ENCODE results near the gene SLC25A6. TPM values are rescaled to one million over a fixed set of nuclear protein-coding genes. Genes with fewer than 3 reads are reported as not detected.
"Not testable (repeated sequence)": the region's sequence is repeated elsewhere in the genome, so short reads cannot be mapped to it uniquely, and the experiment has no call there.

The SLC25A6 gene
- total RNA-seq, 1 donor from 2014 or later: 193 TPM

DNA sequence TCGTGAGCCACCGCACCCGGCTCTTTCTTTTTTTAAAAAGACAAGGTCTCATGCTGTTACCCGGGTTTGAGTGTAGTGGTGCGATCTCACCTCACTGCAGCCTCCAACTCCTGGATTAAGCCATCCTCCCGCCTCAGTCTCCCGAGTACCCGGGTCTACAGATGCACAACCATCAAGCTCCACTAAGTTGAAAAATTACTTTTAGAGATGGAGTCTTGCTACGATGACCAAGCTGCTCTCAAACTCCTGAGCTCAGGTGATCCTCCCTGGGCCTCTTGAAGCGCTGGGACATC, 2.0 kb downstream of the SLC25A6 start:
- DNase-seq (ENCODE audit: low read depth in 2 of 2): no peak

DNA sequence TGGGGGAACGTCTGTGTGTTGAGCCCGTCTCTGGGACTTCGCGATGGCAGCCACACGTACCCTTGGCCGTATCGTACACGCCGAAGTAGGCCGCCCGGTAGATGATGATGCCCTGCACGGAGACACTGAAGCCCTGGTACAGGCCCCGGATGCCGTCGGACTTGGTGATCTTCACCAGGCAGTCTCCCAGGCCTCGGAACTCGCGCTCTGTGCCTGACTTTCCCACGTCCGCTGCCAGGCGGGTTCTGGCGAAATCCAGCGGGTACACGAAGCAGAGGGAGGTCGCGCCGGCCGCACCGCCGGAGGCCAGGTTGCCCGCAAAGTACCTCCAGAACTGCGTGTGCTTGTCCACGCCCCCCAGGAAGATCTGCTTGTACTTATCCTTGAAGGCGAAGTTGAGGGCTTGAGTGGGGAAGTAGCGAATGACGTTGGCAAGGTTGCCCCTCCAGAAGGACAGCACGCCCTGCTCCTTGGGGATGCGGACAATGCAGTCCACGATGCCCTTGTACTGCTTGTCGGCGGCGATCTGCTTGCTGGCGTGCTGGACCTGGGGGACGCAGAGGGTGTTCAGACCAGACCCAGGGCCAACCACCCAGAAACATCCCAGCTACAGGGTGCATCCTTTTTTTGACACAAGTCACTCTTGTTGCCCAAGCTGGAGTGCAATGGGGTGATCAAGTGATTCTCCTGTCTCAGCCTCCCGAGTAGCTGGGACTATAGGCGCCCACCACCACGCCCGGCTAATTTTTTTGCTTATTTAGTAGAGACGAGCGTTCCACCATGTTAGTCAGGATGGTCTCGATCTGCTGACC, 2.5 kb downstream of the SLC25A6 start:
- DNase-seq (ENCODE audit: low read depth in 2 of 2): no peak

DNA sequence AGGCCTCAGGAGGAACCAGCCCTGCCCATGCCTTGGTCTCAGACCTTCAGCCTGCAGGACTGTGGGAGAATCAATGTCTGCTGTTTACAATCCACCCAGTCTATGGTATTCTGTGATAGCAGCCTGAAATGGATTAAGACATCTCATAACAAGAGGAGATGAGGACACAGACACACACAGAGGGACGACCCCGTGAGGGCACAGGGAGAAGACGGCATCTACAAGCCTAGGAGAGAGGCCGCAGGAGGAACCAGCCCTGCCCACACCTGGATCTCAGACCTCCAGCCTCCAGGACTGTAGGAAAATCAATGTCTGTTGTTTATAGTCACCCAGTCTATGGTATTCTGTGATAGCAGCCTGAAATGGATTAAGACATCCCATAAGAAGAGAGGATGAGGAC, 3.3 kb downstream of the SLC25A6 start:
- DNase-seq (ENCODE audit: low read depth in 2 of 2): no peak

DNA sequence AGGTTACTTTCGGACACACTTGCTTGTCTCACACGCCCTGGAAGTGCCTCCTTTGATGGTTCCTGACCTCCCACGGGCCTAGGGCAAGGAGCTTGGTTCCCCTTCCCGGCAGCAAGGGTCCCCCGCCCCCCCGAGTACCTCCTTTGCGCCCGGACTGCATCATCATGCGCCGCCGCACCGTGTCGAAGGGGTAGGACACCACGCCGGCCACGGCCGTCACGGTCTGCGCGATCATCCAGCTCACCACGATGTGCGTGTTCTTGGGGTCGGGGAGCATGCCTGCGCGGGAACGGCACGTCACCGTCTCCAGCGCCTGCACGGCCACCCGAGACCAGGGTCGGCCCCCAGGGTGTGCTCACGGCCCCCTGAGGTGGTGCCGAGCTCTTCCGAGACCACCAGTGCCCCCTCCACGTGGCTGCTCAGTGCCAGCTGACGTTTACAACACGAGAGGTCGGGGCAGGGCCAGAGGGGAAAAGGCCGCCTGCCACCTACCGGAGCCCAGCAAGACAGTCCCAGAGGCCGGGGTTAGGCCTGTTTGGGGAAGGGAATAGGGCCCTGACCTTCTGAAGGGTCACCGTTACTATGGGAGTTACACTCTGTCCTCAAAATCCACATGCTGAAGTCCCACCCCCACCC, 4.7 kb downstream of the SLC25A6 start:
- no peak for DNase-seq (ENCODE audit: low read depth in 2 of 2)

DNA sequence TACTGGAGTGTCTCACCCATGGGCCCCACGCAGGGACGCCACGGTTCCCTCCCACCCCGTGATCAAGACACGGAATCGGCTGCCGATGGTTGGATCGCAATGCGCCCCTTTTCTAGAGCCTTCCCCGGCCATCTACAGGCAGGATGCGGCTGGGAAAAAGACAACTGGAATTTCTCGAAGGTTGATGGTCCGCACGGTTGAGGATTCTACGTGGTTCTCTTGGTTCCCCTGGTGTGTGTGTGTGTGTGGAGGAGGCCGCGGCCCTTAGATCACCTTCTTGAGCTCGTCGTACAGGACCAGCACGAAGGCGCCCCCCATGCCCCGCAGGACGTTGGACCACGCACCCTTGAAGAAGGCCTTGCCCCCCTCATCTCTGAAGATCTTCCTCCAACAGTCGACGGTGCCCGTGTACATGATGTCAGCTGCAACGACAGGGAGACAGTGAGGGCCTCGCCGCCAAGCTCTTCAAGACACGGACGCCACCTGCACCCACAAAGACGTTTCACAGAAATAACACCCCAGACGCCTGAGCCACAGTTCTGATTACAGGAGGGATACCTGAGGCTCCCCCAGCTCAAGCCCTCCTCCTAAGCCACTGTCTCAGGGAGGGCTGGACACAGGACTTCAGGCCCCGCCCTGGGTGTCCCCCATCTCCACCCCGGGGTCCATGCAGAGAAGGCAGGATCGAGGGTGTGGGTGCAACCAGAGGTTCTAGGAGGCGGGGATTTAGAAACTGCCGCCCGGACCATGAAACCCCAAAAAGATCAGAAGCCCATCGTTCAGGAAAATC, 5.4 kb downstream of the SLC25A6 start:
- DNase-seq (ENCODE audit: low read depth in 2 of 2): no peak

DNA sequence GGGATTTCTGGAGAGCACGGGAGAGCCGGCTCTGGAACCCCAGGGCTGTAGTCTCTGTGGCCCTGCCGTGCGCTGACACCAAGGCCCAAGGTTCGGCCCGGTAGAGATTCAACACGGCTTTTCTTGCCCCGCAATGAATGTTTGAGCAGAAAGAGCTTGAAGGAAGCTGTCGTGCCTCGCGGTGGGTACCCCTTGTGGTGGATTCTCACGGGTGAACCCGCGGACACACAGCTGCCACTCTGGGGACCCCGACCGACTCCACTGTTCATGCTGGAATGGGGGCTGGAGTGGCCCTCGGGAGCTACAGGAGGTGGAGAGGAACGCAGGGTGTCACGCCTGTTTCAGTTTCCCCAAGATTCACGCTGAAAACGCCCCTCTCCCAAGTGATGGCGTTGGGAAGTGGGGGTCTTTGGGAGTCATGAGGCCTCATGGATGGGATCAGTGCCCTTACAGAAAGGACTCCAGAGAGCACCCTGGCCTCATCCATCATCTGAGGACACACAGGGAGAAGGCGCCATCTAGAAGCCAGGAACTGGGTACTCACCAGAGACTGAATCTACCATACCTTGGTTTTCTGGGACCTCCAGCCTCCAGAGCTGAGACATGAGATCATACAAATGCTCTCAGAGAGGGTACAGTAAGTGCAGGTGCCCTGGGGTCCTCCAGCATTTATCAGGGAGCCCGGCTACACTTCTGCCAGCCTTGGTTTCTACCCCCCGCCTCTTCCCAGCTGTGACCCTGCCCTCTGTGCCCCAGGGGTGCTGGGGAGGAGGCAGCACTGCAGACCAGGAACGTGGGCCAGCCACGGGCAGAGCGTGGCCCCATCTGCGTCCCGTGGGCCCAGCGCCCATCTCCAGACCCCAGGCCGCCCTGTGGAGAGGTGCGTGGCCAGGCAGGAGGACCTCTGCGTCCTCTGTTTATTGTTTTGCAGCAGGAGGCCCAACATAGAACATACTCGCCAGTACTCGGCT, 6.4 kb downstream of the SLC25A6 start:
- no peak for DNase-seq (ENCODE audit: low read depth in 2 of 2)

DNA sequence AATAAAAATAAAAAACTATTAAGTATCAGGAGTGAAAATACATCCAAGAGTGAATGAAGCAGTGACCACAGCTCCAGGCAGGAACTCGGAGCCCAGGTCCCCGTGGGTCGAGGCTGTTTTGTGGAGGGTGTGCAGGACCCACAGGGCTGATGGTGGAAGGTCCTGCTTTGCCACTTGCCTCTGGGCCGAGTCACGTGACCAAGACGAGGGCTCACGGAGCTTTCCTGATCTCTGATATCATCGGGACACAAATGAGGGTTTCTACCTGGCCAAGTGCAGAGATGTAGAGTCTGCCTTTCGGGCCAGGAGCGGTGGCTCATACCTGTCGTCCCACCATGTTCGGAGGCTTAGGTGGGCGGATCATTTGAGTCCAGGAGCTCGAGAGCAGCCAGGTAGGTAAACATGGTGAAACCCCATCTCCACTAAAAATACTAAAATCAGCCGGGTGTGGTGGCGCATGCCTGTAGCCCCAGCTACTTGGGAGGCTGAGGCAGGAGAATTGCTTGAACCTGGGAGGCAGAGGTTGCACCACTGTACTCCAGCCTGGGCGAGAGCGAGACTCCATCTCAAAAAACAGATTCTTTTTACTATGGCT, 7.2 kb downstream of the SLC25A6 start:
- DNase-seq (ENCODE audit: low read depth in 2 of 2): no peak

DNA sequence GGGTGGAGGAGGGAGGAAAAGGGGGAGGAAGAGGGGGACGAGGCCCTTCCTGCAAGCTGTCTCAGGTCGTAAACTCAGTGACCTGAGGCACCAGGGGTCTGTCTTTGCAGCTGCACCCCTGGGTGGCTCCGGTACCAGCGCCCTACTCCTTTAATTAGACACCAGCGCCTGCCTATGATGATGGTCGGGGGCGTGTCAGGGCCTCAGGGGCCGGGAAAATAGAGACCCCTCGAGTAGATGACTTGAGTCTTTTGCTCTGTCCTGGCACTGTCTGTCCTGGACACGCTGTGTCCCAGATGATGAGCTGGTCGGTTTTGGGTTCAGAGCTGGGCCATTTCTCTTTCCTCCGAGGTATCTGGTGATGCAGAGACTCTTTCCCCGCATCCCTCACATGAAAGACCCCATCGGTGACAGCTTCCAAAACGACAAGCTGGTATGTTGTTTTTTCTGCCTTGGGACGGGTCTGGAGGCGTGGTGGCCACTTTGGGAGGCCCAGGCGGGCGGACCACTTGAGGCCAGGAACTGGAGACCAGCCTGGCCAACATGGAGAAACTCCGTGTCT, 11.2 kb downstream of the SLC25A6 start:
- DNase-seq (ENCODE audit: low read depth in 2 of 2): no peak

DNA sequence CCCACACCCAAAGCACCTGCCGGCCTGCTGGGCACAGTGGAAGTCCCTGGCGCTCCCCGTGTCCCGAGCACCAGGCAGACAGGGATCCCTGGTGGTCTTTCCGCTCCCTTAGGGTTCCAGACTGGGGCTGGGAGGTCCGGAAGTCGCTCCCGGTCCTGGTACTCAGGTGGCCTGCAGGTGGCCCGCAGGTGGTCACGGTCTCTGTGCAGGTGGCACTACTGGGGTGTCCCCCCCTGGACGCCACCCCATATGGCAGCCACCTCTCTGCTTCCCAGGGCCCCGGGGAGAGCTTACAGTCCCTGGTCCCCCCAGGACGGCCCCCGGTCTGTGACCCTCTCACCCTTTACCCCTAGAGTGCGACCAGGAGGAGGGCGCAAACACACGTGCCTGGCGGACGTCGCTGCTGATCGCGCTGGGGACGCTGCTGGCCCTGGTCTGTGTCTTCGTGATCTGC, 13.6 kb downstream of the SLC25A6 start:
- DNase-seq (ENCODE audit: low read depth in 2 of 2): no peak

DNA sequence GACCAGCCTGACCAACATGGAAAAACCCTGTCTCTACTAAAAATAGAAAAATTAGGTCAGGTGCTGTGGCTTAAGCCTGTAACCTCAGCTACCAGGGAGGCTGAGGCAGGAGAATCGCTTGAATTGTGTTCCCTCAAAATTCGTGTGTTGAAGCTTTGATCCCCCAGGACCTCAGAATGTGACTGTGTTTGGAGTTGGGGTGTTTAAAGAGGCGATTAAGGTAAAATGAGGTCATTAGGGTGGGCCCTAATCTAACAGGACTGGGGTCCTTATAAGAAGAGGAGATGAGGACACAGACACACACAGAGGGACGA, 23.6 kb downstream of the SLC25A6 start:
- no peak for DNase-seq (ENCODE audit: low read depth in 2 of 2)

DNA sequence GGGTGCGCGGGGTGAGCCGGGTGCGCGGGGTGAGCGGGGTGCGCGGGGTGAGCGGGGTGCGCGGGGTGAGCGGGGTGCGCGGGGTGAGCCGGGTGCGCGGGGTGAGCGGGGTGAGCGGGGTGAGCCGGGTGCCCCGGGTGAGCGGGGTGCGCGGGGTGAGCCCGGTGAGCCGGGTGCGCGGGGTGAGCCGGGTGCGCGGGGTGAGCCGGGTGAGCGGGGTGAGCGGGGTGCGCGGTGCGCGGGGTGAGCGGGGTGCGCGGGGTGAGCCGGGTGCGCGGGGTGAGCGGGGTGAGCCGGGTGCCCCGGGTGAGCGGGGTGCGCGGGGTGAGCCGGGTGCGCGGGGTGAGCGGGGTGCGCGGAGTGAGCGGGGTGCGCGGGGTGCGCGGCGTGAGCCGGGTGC, 25.6 kb downstream of the SLC25A6 start:
- DNase-seq (ENCODE audit: low read depth in 2 of 2): not testable (repeated sequence)

DNA sequence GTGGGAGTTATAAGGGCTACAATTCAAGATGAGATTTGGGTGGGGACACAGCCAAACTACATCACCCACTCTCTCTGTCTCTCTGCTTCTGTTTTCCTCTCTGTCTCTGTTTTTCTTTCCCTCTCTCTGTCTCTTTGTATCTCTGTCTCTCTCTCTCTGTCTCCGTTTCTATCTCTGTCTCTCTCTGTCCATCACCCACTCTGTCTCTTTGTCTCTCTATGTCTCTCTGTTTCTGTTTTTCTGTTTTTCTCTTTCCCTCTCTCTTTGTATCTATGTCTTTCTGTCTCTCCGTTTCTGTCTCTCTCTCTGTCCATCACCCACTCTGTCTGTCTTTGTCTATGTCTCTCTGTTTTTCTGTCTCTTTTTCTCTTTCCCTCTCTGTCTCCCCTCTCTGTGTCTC, 30.0 kb downstream of the SLC25A6 start:
- no peak for DNase-seq (ENCODE audit: low read depth in 2 of 2)

DNA sequence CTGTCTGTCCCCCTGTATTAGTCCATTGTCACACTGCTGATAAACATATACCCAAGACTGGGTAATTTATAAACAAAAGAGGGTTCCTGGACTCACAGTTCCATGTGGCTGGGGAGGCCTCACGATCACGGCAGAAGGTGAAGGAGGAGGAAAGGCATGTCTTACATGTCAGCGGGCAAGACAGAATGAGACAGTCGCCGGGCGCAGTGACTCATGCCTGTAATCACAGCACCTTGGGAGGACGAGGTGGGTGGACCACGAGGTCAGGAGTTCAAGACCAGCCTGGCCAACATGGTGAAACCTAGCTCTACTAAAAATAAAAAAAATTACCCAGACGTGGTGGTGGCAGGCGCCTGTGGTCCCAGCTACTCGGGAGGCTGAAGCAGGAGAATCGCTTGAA, 30.6 kb downstream of the SLC25A6 start:
- no peak for DNase-seq (ENCODE audit: low read depth in 2 of 2)

DNA sequence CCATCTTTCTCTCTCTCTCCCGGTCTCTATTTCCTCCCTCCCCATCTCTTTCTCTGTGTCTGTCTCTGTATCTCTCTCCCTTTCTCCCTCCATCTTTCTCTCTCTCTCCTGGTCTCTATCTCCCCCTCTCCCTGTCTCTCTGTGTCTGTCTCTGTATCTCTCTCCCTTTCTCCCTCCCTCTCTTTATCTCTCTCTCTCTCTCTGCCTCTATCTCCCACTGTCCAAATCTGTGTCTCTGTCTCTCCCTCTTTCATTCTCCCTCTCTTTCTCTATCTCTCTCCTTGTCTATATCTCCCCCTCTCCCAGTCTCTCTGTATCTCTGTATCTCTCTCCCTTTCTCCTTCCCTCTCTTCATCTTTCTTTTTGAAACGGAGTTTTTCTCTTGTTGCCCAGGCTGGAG, 31.7 kb downstream of the SLC25A6 start:
- no peak for DNase-seq (ENCODE audit: low read depth in 2 of 2)

DNA sequence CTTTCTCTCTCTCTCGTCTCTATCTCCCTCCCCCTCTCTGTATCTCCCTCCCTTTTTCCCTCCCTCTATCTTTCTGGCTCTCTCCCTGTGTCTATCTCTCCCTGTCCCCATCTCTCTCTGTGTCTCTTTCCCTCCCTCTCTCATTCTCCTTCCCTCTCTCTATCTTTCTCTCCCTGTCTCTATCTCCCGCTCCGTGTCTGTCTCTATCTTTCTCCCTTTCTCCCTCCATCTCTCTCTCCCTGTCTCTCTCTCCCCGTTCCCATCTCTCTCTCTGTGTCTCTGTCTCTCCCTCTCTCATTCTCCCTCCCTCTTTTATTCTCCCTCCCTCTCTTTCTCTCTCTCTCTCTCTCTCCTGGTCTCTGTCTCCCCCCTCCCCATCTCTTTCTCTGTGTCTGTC, 32.4 kb downstream of the SLC25A6 start:
- DNase-seq (ENCODE audit: low read depth in 2 of 2): no peak

DNA sequence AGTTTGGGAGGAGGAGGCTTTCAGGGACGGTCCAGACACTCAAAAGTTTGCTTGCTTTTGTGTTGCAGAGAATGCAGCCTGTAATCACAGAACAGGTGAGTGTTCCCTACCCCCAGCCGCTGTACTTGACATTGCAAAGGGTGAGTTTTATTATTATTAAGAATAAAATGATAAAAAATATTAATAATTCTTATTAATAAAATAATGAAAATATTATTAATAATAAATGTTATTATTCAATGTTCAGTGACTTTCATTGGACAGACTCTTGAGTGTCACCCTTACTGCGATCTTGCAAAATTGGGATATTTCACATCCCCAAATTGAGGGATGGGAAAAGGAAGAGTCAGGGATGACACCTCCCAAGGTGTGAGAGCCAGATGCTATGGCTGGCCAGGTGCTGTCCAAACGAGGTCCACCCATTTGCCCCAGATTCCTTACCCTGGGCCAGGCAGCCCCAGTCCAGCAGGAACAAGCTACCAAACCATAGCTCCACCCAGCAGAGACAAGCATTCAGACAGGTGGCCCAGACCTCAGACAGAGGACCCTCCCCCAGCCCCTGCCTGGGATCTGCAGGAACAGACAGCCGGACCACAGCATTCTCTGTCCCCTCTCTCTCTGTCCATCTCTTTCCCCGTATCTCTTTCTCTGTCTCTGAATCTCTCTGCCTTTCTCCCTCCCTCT, 33.0 kb downstream of the SLC25A6 start:
- no peak for DNase-seq (ENCODE audit: low read depth in 2 of 2)

DNA sequence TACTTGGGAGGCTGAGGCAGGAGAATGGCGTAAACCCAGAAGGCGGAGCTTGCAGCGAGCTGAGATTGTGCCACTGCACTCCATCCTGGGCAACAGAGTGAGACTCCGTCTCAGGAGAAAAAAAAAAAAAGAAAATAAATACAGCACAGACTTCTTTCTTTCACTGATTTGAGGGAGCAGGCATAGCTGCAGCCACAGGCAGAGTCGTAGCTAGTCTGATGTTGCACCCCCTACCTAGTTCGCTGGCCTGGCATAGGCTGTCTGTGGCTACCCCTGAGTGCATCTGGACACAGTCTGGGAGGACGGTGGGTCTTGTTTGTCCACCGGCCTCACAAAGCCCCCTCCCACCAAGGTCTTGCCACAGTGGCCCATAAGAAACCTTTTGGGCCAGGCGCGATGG, 33.9 kb downstream of the SLC25A6 start:
- no peak for DNase-seq (ENCODE audit: low read depth in 2 of 2)

DNA sequence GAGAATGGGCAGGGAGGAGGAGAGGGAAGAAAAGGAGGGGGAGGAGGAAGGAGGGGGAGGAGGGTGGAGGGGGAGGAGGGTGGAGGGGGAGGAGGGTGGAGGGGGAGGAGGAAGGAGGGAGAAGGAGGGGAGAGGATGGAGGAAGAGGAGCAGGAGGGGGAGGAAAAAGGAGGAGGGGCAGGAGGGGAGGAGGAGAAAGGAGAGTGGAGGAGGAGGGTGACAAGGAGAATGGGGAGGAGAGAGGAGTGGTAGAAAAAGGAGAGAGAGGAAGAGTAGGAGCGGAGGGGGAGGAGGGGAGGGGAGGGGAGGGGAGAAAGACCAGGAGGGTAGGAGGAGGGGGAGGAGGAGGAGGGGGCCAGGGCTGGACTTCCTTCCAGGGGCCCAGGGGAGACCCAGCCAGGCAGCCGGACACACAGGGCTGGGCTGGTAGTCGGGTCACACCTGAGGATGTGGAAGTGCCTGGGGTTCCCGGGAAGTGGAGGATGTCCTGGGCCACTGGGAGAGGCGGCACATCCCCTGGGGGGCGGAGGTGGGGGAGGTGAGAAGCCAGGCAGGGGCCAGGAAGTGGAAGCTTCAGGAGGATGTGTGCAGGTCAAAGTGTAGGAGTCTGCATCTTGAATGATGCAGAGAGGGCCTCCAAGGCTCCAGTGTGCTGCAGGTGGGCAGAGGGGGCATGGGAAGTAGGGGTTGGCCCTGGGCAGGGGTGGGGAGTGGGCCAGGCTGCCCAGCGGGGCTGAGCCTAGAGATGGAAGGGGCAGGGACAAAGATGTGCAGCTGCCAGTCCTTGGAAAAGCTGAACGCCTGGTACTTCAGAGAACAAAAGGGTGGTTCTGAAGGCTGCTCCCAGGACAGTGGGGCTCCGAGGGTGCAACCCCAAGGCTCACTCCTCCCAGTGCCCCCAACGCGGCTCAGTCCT, 36.5 kb downstream of the SLC25A6 start:
- no peak for DNase-seq (ENCODE audit: low read depth in 2 of 2)

Measured in lung microvascular endothelial cell (primary cell).